Measurements from ENCODE around the gene AADAC. TPM values are rescaled to one million over a fixed set of nuclear protein-coding genes. Genes with fewer than 3 reads are reported as not detected.
"Not testable (repeated sequence)": the region's sequence is repeated elsewhere in the genome, so short reads cannot be mapped to it uniquely, and the experiment has no call there.

AADAC gene, protein sequence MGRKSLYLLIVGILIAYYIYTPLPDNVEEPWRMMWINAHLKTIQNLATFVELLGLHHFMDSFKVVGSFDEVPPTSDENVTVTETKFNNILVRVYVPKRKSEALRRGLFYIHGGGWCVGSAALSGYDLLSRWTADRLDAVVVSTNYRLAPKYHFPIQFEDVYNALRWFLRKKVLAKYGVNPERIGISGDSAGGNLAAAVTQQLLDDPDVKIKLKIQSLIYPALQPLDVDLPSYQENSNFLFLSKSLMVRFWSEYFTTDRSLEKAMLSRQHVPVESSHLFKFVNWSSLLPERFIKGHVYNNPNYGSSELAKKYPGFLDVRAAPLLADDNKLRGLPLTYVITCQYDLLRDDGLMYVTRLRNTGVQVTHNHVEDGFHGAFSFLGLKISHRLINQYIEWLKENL
- under 1 TPM; 0.14 to 0.42 TPM for total RNA-seq
- long read RNA-seq, donor 1, result 0 reads
- long read RNA-seq, donor 2, result 0 reads

DNA sequence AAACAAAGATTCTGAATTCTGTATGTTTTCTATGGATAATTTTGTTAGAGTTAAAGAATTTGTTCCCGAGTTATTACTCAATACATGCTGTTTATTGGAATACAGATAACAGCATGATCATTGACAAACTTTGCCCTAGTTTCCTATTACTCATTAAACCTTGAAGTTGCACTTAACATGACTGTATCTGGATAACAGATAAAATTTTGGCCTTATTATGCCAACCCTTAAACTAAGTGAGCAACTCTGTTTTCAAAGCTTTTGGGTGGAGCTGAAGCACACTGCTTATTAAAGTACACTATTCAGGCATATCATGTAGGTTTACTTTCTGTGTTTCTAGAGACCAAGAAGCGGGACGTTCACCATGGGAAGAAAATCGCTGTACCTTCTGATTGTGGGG is at the start of gene AADAC:
Gene AADAC, plus strand, starts transcription at position 318 of the 400 bp plus-strand sequence. Its CDS starts 47 bp downstream, at position 365.
- intact Hi-C loops (cut with DNase I), result no loop called here
- no peak for DNase-seq (ENCODE audit: low spot score)

DNA sequence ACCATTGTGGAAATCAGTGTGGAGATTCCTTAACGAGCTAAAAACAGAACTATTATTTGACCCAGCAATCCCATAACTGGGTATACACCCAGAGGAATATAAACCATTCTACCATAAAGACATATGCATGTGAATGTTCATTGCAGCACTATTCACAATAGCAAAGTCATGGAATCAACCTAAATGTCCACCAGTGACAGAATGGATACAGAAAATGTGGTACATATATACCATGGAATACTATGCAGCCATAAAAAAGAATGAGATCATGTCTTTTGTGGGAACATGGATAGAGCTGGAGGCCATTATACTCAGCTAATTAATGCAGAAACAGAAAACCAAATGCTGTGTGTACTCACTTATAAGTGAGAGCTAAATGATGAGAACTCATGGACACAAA is 49.2 kb upstream of the AADAC start:
- intact Hi-C loops (cut with DNase I), result not testable (repeated sequence)

DNA sequence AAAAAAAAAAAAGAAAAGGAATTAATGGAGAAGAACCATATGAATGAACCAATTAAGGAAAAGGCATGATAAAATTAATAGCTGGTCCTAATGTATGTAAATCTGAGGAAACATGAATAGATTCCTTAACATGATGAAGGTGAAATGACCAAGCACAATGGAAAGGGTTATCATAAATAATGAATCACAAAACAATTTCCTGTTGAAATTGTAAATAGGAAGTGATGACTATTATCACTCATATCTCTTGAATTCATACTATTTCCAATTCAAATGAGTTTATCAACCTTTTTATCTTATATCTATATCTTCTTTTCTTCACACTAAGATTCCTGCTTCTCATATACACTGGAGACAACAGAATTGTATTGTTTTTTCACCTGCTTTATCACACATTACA is 48.2 kb upstream of the AADAC start:
- no peak for DNase-seq (ENCODE audit: low spot score)
- intact Hi-C loops (cut with DNase I), result no loop called here

More for the DNA sequence above, 49.2 kb upstream of the AADAC start:
- not testable (repeated sequence) for DNase-seq (ENCODE audit: low spot score)

DNA sequence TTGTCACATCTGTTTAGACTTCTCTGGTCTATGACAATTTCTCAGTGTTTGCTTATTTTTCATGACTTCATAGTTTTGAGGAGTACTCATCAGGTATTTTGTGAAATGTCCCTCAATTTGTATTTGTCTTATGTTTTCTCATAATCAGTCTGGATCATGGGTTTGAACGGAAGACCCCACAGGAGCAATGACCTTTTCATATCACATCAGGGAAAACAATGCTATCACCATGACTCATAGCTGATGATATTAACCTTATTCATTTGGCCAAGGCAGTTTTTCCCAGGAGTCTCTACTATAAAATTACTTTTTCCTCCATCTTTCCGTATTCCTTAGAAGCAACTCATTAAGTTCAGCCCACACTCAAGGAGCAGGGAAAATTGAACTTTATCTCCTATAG is 47.5 kb upstream of the AADAC start:
- intact Hi-C loops (cut with DNase I), result no loop called here
- DNase-seq (ENCODE audit: low spot score), result no peak

DNA sequence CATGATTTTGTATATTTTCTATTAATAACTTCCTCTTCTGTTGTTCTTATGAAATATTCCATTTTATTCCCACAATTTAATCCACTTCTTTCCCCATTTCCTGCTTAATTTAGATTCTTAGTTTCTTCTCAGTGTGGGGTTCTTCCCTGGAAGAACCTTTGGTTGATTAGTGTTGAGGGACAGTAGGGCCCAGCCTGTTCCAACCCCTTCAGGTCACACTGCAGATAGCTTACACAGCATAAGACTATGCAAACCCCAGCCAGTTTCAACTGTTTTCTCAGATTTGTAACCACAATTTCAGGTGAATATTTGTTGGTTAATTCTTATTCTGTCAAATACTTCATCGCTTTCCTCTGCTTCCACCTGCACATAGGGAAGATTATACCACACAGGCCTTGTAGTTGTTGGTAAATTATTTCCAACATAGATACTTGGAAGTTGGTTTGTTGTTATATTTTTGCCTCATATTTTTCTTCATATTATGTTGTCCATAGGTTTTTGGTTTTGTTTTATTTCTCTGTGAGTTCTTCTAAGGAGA is 45.5 kb upstream of the AADAC start:
- intact Hi-C loops (cut with DNase I), result no loop called here
- no peak for DNase-seq (ENCODE audit: low spot score)

DNA sequence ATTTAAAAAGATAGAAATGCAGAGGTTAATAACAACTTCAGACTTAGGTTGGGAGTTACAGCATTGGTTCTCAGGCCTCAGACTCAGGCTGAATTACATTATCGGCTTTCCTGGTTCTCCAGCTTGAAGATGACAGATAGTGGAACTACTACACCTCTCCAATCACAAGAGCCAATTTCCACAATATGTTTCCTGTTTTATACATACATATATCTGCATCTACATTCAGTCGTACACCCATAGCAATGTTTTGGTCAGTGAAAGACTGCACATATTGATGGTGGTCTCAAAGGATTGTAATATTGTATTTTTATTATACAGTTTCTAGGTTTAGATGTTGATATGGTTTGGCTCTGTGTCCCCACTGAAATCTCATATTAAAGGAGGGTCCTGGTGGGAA is 44.7 kb upstream of the AADAC start:
- DNase-seq (ENCODE audit: low spot score), result no peak
- intact Hi-C loops (cut with DNase I), result no loop called here

DNA sequence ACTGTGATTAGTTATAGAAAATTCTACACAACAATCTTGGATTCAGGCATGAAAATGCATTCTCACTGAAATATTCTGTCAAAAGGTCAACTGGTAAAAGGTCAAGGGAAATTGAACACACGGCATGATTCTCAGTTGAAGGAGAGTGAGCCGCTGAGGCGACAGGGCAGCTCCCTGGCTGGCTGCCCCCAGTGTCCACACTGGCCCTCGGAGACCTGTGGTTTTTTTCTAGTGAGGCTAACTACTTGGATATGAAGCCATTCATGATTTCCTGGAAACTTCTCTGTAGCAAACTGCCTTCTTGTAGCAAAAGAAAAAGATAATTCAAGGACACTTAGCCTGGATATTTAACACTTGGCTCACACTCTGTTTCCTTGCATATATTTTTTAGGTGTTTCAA is 43.0 kb upstream of the AADAC start:
- DNase-seq (ENCODE audit: low spot score), result peak; percentile 87
- intact Hi-C loops (cut with DNase I), result no loop called here

DNA sequence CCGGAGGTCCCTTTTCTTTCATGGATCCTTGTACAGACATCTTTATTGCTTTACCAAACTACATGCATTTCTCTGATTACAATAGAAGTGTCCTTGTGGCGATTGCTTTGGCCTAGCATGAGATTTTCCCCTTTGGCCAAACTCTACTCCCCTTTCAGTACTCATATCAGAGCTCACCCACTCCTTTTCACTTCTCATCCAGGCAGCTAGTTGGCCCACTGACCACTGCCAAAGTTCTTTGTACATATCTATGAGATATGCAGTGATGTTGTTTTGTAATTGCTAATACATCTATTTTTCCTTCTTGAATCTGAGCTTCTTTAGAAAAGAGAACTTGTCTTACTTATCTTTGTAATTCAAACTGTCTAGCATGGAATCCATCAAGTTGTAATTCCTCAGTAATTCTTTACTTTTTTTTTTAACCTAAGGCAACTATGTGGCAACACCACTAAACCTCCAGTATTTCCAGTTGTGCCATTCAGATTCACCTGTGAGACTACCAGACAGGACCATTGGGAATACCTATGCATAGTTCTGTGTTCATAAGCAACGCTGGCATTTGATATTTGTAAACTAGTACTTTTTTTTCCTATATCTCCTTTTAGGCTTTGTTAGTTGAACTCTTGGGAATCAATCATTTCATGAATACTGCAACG is 41.0 kb upstream of the AADAC start:
- intact Hi-C loops (cut with DNase I), result no loop called here
- no peak for DNase-seq (ENCODE audit: low spot score)

DNA sequence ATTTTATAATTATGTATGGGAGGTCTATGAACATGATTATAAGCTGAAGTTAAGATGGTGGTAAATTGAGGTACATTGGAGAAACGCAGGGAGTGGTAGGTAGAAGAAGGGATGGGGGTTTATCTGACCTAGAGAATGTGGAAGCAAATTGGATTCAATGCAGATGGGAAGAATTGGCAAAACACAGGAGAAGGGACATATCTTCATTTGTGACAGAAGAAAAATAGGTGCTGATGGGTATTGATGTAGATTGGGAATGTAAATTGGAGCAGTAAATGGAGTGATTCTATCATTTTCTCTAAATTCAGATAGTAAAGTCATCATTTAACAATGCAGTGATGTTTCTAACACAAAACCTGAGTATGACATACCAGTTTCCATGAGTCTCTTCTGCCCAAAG is 39.7 kb upstream of the AADAC start:
- intact Hi-C loops (cut with DNase I), result no loop called here
- DNase-seq (ENCODE audit: low spot score), result no peak

DNA sequence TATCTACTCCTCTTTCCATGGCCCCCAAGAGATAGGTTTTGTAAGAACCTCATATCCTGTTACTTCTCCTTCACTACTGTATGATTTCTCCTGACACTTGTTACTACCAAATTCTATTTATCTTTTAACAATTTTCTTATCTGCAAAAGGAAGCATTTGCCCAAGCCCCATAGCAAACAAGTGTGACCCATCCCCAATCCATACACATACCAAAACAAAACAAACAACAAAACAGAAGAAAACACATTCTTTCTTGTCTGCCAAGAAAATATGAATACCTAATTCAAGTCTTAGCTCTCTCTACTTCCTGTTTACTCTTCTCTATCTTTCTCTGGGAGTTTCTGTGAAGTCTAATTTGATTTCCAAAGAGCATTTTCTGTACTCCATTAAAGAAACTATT is 39.0 kb upstream of the AADAC start:
- DNase-seq (ENCODE audit: low spot score), result no peak
- intact Hi-C loops (cut with DNase I), result no loop called here

DNA sequence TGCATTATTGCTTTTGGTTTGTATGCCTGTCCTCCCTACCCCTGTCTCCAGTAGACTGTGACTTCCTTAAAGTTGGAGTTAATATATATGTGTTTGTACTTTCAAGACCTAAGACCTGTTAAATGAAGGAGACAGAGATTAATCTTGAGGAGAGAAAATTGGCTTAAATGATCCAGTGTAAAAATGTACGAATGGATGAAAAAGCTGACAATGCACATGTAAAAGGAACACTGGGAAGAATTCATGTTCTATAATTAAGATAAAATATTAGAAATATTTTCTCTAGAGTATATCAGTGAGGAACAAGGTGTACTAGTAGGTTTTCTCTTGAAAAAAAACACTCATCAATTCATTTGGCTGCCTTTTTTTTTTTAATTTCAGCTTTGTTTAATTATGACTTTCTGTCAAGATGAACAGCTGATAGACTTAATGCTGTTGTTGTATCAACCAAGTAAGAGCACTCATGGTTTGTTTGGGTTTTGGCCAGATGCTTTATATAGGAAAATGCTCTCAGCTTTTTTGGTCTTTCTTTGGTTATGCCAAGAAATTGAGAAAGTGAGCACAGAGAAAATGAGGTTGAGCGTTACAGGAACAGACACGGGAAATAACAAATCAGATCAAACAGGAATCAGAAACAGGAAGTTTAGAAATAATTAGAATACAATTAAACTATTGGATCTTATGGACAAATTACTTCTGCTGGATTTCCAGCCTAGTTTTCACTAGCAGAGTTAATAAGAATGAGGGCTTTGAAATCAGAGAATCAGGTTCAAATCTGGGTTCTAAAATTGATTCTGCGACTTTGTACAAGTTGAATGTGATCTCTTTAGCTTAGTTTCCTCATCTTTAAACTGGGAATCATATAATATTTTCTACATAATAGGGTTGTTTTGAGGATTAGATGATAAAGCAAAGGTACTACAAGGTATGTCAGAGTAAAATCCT is 38.3 kb upstream of the AADAC start:
- intact Hi-C loops (cut with DNase I), result no loop called here
- no peak for DNase-seq (ENCODE audit: low spot score)

DNA sequence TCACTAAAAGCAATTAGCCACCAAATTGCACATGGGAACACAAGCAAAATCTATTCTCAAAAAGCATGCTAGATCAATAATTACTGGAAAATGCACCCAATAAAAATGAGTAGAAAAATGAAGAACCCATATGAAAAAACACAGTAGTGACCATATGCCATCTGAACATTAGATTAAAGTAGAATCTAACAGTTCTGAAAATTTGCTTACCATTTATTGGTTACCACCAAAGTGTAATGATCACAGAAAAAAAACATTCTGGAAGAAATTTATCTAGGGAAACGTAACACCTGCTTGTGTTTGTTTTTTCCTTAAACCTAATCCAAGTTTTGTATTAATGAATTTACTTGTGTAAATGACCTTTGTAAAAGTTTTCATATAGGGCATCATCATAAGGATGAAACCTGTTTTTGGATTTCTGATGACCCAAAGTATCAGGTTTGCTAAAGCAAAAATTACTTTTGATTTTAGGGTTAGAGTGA is 37.6 kb upstream of the AADAC start:
- intact Hi-C loops (cut with DNase I), result no loop called here
- DNase-seq (ENCODE audit: low spot score), result no peak

DNA sequence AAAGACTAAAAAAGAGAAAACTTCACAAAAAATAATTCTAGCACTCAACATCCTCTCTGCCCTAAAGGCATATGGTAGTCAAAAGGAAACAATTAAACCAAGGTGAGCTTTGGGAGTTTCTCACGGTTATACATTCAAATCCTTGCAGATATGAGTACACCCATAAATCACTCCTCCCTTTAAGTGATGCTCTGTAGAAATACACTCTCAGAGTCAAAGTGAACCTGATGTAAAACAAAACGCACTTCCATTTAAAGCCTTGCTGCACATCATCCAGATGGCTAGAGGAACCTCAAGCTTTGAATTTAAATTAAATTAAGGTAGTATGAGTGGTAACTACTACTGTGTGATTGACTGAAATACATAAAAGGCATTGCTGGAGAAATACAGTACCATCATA is 36.0 kb upstream of the AADAC start:
- DNase-seq (ENCODE audit: low spot score), result no peak
- intact Hi-C loops (cut with DNase I), result no loop called here

DNA sequence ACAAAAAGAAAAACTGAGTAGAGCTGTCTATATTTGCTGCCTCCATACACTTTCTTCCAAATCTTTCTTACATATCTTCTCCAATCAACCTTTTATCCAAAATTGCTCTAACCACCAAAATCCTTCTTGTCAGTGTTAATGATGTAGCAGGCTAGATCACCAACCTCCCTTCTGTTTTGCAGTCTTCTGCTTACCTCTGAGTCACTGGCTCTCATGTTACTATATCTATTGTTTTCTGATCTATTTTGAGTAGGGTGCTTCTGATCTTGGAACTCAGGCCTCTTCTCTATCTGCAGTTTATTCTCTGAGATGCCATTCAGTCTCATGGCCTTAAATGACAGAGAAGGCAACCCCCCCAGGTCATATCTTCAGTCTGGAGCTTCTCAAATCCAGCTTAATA is 26.3 kb upstream of the AADAC start:
- DNase-seq (ENCODE audit: low spot score), result no peak
- intact Hi-C loops (cut with DNase I), result no loop called here

DNA sequence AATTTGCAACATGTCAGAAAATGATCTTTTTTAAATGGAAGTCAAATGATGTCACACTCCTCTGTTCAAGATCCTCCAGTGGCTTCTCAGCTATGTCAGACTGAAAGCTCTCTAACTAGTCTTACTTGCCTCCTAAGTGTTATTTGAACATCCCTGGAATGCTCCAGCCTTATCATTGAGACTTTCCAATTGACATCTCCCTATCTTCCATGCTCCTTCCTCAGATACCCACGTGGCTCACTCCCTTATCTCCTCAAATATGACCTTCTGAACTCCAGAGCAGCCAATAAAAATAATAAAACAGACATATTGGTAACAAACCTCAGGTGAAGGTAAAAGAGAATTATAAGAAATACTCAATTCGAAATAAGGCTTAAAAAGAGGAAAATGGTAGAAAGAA is 25.5 kb upstream of the AADAC start:
- intact Hi-C loops (cut with DNase I), result no loop called here
- DNase-seq (ENCODE audit: low spot score), result no peak

DNA sequence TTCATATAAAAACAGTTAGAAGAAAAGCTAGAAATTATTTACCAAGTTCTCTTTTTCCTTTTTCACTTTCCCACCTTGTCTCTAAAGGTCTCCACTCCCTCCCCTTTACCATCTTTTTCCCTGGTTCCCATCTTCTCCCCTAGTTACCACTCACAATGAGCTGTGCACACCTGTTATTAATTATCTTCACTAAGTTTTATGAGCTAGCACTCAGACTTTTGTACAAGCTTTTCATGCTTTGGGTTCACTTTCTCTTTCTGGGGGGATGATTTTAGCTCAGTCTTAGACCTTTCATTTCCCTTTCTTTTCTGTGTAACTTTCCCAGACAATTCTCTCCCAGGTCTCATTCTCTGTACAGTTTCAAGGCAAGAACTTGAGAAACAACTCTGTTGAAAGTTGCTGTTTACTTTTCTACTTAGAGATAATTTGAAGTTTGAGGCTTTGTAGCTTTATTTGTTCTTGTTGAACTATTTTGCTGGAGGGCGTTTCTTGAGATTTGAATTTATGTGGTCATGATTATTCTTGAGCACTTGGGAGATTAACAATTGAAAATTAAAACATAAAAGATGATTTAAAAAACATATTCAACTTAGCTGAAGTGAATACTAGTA is 24.0 kb upstream of the AADAC start:
- intact Hi-C loops (cut with DNase I), result no loop called here
- DNase-seq (ENCODE audit: low spot score), result no peak

DNA sequence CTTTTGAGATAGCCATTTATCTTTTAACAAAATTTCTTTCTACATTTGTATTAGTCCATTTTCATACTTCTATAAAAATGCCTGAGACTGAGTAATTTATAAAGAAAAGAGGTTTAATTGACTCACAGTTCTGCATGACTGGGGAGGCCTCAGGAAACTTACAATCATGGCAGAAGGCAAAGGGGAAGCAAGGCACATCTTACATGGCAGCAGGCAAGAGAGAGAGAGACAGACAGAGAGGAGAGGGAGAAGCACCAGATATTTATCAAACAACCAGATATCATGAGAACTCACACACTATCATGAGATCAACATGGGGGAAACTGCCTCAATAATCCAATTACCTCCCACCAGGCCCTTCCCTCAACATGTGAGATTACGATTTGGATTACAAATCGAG is 23.2 kb upstream of the AADAC start:
- intact Hi-C loops (cut with DNase I); DNase-seq (ENCODE audit: low spot score): not testable (repeated sequence)

DNA sequence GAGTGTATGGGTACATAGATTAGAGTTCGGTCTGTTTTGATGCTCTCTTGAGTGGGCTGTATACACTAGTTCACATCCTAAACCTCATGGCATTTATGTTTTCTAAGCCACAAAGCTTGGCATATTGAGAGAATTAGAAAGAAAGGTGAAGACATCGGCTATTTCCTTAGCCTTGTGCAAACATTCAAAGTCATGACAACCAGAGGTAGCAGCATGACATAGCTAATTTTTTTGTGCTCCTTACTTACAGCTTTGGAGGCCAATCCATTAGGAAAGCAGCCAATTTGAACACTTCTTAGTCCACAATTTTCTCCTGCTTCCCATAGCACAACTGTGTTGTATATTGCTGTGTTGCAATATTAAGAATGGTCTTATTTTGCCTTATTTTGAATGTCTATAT is 21.5 kb upstream of the AADAC start:
- intact Hi-C loops (cut with DNase I), result no loop called here
- DNase-seq (ENCODE audit: low spot score), result no peak

DNA sequence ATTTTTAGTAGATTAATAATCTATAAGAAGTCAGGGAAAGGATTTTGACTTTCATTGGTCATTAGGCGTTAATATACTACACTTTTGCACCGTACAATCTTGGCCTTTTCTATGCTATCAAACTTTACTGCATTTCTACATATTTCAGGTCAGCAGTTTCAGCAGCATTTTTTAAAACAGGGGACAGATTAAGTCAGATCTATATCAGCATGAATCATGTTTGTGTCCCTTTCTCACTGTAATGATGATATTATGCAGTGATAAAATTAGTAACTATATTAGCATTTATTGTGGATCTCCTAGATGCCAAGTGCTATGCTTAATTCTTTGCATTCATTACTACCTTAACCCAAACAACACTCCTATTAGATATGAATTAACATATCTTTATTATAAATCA is 20.3 kb upstream of the AADAC start:
- no peak for DNase-seq (ENCODE audit: low spot score)
- intact Hi-C loops (cut with DNase I), result no loop called here
